ENCODE results near the gene RPL14.

RPL14 gene

GRCh38 chr3:40463579-40463978 is 6.4 kb downstream of the RPL14 start:
- no peak for DNase-seq

- no peak for DNase-seq
Measured at GRCh38 chr3:40464339-40465110, 7.4 kb downstream of the RPL14 start.

- DNase-seq: no peak
Measured at GRCh38 chr3:40465111-40465407, 7.9 kb downstream of the RPL14 start.

GRCh38 chr3:40465456-40465855 is 8.3 kb downstream of the RPL14 start:
- no peak for DNase-seq

GRCh38 chr3:40468018-40468417 is 10.9 kb downstream of the RPL14 start:
- no peak for DNase-seq

- DNase-seq: no peak
Measured at GRCh38 chr3:40470701-40471100, 13.6 kb downstream of the RPL14 start.

GRCh38 chr3:40476478-40477470 is 19.6 kb downstream of the RPL14 start, which contains the start of gene ZNF619:
TSS of gene ZNF619 (plus strand) at chr3:40477122. CDS start at chr3:40477980, 858 bp downstream.
- peak; percentile 94 for DNase-seq

- DNase-seq: no peak
Measured at GRCh38 chr3:40477666-40478065, 20.5 kb downstream of the RPL14 start.

GRCh38 chr3:40487172-40487571 is 30.0 kb downstream of the RPL14 start:
- no peak for DNase-seq

GRCh38 chr3:40490916-40491315 is 33.8 kb downstream of the RPL14 start:
- no peak for DNase-seq

- DNase-seq: no peak
Measured at GRCh38 chr3:40494698-40495097, 37.6 kb downstream of the RPL14 start.

GRCh38 chr3:40497288-40497687 is 40.1 kb downstream of the RPL14 start:
- no peak for DNase-seq

GRCh38 chr3:40499952-40500351 is 42.8 kb downstream of the RPL14 start:
- DNase-seq: no peak

- DNase-seq: no peak
Measured at GRCh38 chr3:40502034-40502433, 44.9 kb downstream of the RPL14 start.

GRCh38 chr3:40504636-40505430 is 47.7 kb downstream of the RPL14 start:
- DNase-seq: no peak

GRCh38 chr3:40505599-40506462 is 48.7 kb downstream of the RPL14 start, which contains the start of gene ZNF620:
TSS of gene ZNF620 (plus strand) at chr3:40506039. CDS start at chr3:40506353, 314 bp downstream.
- DNase-seq: peak; percentile 94

GRCh38 chr3:40511031-40511718 is 54.0 kb downstream of the RPL14 start:
- DNase-seq: no peak

- DNase-seq: no peak
Measured at GRCh38 chr3:40516201-40516600, 59.1 kb downstream of the RPL14 start.

GRCh38 chr3:40518067-40518466 is 60.9 kb downstream of the RPL14 start:
- DNase-seq: no peak
